Measurements from ENCODE around the gene ACSBG1. TPM values are rescaled to one million over a fixed set of nuclear protein-coding genes. Genes with fewer than 3 reads are reported as not detected.
A peak's percentile ranks its signal among the peaks of the same experiment; 100 is the strongest.
"Not testable (repeated sequence)": the region's sequence is repeated elsewhere in the genome, so short reads cannot be mapped to it uniquely, and the experiment has no call there.

Gene ACSBG1
- total RNA-seq, 2 experiments from 2014 or later: not detected

GRCh38 chr15:78162038-78162437 is 72.3 kb downstream of the ACSBG1 start:
- ChIA-PET POLR2A (interaction anchor here (0.6 to 2.4 kb wide), 2 partner anchors 12 to 43 kb away, joined by 3 to 10 read pairs; partner anchors contain the start of gene IDH3A), CTCF (interaction anchor here (2.2 kb wide), 1 partner anchor 33 kb away, joined by 12 read pairs; no protein-coding TSS in a partner anchor)
- Mint-ChIP-seq H3K4me3 (no peak overlapping the region), H3K9me3 (no peaks in the 10 kb centered on the region), H3K36me3 (ENCODE audit: low read depth) (peaks cover 63% of the 10 kb centered on the region), H3K27ac (peak overlapping the region; percentile 58), H3K4me1 (peaks cover 18% of the 10 kb centered on the region), H3K27me3 (no peaks in the 10 kb centered on the region)
- peak; percentile 46 for DNase-seq

GRCh38 chr15:78159395-78159794 is 75.0 kb downstream of the ACSBG1 start:
- no peak for DNase-seq
- ChIA-PET CTCF (no interaction called here), POLR2A (interaction anchor here (0.6 kb wide), 1 partner anchor 28 kb away, joined by 5 read pairs; no protein-coding TSS in a partner anchor)
- Mint-ChIP-seq H3K4me1 (peaks cover 13% of the 10 kb centered on the region), H3K4me3 (no peak overlapping the region), H3K27me3 (no peaks in the 10 kb centered on the region), H3K27ac (no peak overlapping the region), H3K36me3 (ENCODE audit: low read depth) (peaks cover 61% of the 10 kb centered on the region), H3K9me3 (no peaks in the 10 kb centered on the region)

- Mint-ChIP-seq H3K36me3 (ENCODE audit: low read depth) (peaks cover 56% of the 10 kb centered on the region), H3K27me3 (no peaks in the 10 kb centered on the region), H3K27ac (no peak overlapping the region), H3K4me1 (peaks cover 23% of the 10 kb centered on the region), H3K9me3 (no peaks in the 10 kb centered on the region), H3K4me3 (no peak overlapping the region)
- POLR2A ChIA-PET: no interaction called here
- CTCF ChIA-PET: no interaction called here
- DNase-seq: no peak
Measured at GRCh38 chr15:78157203-78157602, 77.2 kb downstream of the ACSBG1 start.

GRCh38 chr15:78156653-78157052 is 77.7 kb downstream of the ACSBG1 start:
- Mint-ChIP-seq H3K4me1 (peaks cover 18% of the 10 kb centered on the region), H3K27ac (no peak overlapping the region), H3K9me3 (no peaks in the 10 kb centered on the region), H3K27me3 (no peaks in the 10 kb centered on the region), H3K36me3 (ENCODE audit: low read depth) (peaks cover 51% of the 10 kb centered on the region), H3K4me3 (no peak overlapping the region)
- CTCF ChIA-PET: interaction anchor here (1.1 kb wide), 1 partner anchor 44 kb away, joined by 3 read pairs; no protein-coding TSS in a partner anchor
- POLR2A ChIA-PET: no interaction called here
- no peak for DNase-seq

- Mint-ChIP-seq H3K4me1 (peaks cover 26% of the 10 kb centered on the region), H3K4me3 (no peak overlapping the region), H3K9me3 (no peaks in the 10 kb centered on the region), H3K27me3 (no peaks in the 10 kb centered on the region), H3K27ac (no peak overlapping the region), H3K36me3 (ENCODE audit: low read depth) (peaks cover 52% of the 10 kb centered on the region)
- POLR2A ChIA-PET: no interaction called here
- CTCF ChIA-PET: interaction anchor here (1.1 to 1.3 kb wide), 2 partner anchors 21 to 43 kb away, joined by 3 to 4 read pairs; no protein-coding TSS in a partner anchor
- DNase-seq: no peak
Measured at GRCh38 chr15:78155355-78155939, 78.9 kb downstream of the ACSBG1 start.

- H3K4me3 Mint-ChIP-seq: no peak overlapping the region
- ChIA-PET CTCF (interaction anchor here (1.3 kb wide), 1 partner anchor 21 kb away, joined by 4 read pairs; no protein-coding TSS in a partner anchor), POLR2A (no interaction called here)
- H3K4me1 Mint-ChIP-seq: peaks cover 31% of the 10 kb centered on the region
- H3K9me3 Mint-ChIP-seq: no peaks in the 10 kb centered on the region
- no peak overlapping the region for H3K27ac Mint-ChIP-seq
- H3K27me3 Mint-ChIP-seq: no peaks in the 10 kb centered on the region
- H3K36me3 Mint-ChIP-seq (ENCODE audit: low read depth): peaks cover 51% of the 10 kb centered on the region
- DNase-seq: no peak
Measured at GRCh38 chr15:78154955-78155354, 79.4 kb downstream of the ACSBG1 start.

- not testable (repeated sequence) for H3K27me3 Mint-ChIP-seq, H3K27ac Mint-ChIP-seq, H3K9me3 Mint-ChIP-seq, DNase-seq
- Mint-ChIP-seq H3K4me1 (peaks cover 42% of the 10 kb centered on the region), H3K36me3 (ENCODE audit: low read depth) (peaks cover 30% of the 10 kb centered on the region), H3K4me3 (peak overlapping the region; percentile 86)
- ChIA-PET POLR2A (interaction anchor here (0.7 to 4.2 kb wide), 4 partner anchors 10 to 149 kb away, joined by 3 to 29 read pairs (median 9); partner anchors contain the start of gene SKIC8), CTCF (interaction anchor here (0.7 to 2.1 kb wide), 3 partner anchors 10 to 43 kb away, joined by 5 to 7 read pairs (median 7); partner anchors contain the start of gene CIB2)
Measured at GRCh38 chr15:78151075-78151474, 83.3 kb downstream of the ACSBG1 start.

- Mint-ChIP-seq H3K27me3 (no peaks in the 10 kb centered on the region), H3K4me1 (peaks cover 42% of the 10 kb centered on the region), H3K27ac (peak overlapping the region; percentile 54), H3K36me3 (ENCODE audit: low read depth) (peaks cover 21% of the 10 kb centered on the region), H3K9me3 (no peaks in the 10 kb centered on the region), H3K4me3 (peak overlapping the region; percentile 86)
- ChIA-PET CTCF (interaction anchor here (0.6 to 2.1 kb wide), 4 partner anchors 9 to 42 kb away, joined by 3 to 7 read pairs (median 6); partner anchors contain the start of gene CIB2), POLR2A (interaction anchor here (0.7 to 4.2 kb wide), 12 partner anchors 9 to 288 kb away, joined by 3 to 32 read pairs (median 6); partner anchors contain the start of genes CIB2, DNAJA4, IREB2 and SKIC8)
- DNase-seq: no peak
Measured at GRCh38 chr15:78149805-78150751, 84.3 kb downstream of the ACSBG1 start.

- Mint-ChIP-seq H3K9me3 (no peaks in the 10 kb centered on the region), H3K4me1 (peaks cover 41% of the 10 kb centered on the region), H3K27me3 (no peaks in the 10 kb centered on the region), H3K27ac (peak within 1 kb of the TSS; percentile 79), H3K36me3 (ENCODE audit: low read depth) (peaks cover 20% of the 10 kb centered on the region), H3K4me3 (peak within 1 kb of the TSS; percentile 86)
- ChIA-PET POLR2A (interaction anchor here (0.6 to 4.2 kb wide), 16 partner anchors 9 to 741 kb away, joined by 3 to 32 read pairs (median 4); partner anchors contain the start of genes CIB2, DNAJA4 and IREB2), CTCF (interaction anchor here (0.6 to 3.6 kb wide), 8 partner anchors 10 to 46 kb away, joined by 3 to 13 read pairs (median 4); partner anchors contain the start of gene CIB2)
- DNase-seq: peak; percentile 99
Measured at GRCh38 chr15:78149068-78149804, 85.1 kb downstream of the ACSBG1 start, which contains the start of gene IDH3A. Gene IDH3A (plus strand): TSS chr15:78149362. CDS start chr15:78149404, 42 bp downstream.

- CTCF ChIA-PET: interaction anchor here (0.7 to 3.6 kb wide), 9 partner anchors 9 to 238 kb away, joined by 3 to 13 read pairs (median 5); partner anchors contain the start of gene CIB2
- no peaks in the 10 kb centered on the region for H3K27me3 Mint-ChIP-seq
- H3K4me1 Mint-ChIP-seq: peaks cover 41% of the 10 kb centered on the region
- H3K9me3 Mint-ChIP-seq: no peaks in the 10 kb centered on the region
- H3K4me3 Mint-ChIP-seq: peak overlapping the region; percentile 86
- DNase-seq: no peak
- POLR2A ChIA-PET: interaction anchor here (0.6 to 4.2 kb wide), 15 partner anchors 9 to 742 kb away, joined by 3 to 32 read pairs (median 5); partner anchors contain the start of genes CIB2 and DNAJA4
- peaks cover 20% of the 10 kb centered on the region for H3K36me3 Mint-ChIP-seq (ENCODE audit: low read depth)
- peak overlapping the region; percentile 79 for H3K27ac Mint-ChIP-seq
Measured at GRCh38 chr15:78148392-78149067, 85.8 kb downstream of the ACSBG1 start.

GRCh38 chr15:78147566-78147965 is 86.8 kb downstream of the ACSBG1 start:
- no peak overlapping the region for H3K27ac Mint-ChIP-seq
- no peaks in the 10 kb centered on the region for H3K9me3 Mint-ChIP-seq
- peak overlapping the region; percentile 36 for H3K4me3 Mint-ChIP-seq
- ChIA-PET POLR2A (interaction anchor here (1.2 to 4.2 kb wide), 8 partner anchors 8 to 117 kb away, joined by 3 to 32 read pairs (median 10); partner anchors contain the start of genes CIB2 and DNAJA4), CTCF (interaction anchor here (0.6 to 3.6 kb wide), 6 partner anchors 12 to 237 kb away, joined by 3 to 13 read pairs (median 4); partner anchors contain the start of gene CIB2)
- no peaks in the 10 kb centered on the region for H3K27me3 Mint-ChIP-seq
- peaks cover 10% of the 10 kb centered on the region for H3K36me3 Mint-ChIP-seq (ENCODE audit: low read depth)
- peaks cover 31% of the 10 kb centered on the region for H3K4me1 Mint-ChIP-seq
- no peak for DNase-seq

Measured in activated CD4-positive, alpha-beta memory T cell treated with anti-CD3 and anti-CD28 coated beads, Interleukin-2, amount 10 ng/mL, durations not matched to agents 7 days and 5 days (primary cell).